ENCODE results near the gene TOM1L2.

GRCh38 chr17:17978481-17979424 lies 6.6 kb upstream of the TOM1L2 start:
- TF ChIP-seq POLR2AphosphoS5 (IDR thresholded peaks at IDR 0.05; ENCODE audit: low read depth, low read length) (no peak), POLR2A (IDR thresholded peaks at IDR 0.05; ENCODE audit: low read depth, low read length) (no peak), TAF1 (IDR thresholded peaks at IDR 0.05; ENCODE audit: low read depth, low read length) (no peak), SPI1 (IDR thresholded peaks at IDR 0.05; ENCODE audit: low read depth, low read length) (no peak), PAX5 (IDR thresholded peaks at IDR 0.05; ENCODE audit: insufficient read depth, low read length, severe bottlenecking) (no peak), POU2F2 (IDR thresholded peaks at IDR 0.05; ENCODE audit: low read depth, low read length) (no peak)

Data from GM12891 (cell line).